Liver (tissue), 9 donors: Measurements from ENCODE around the gene TNFSF4. TPM values are rescaled to one million over a fixed set of nuclear protein-coding genes. Genes with fewer than 3 reads are reported as not detected.

Experiments
- DNase-seq: peaks from one replicate; pipeline ENCODE4 v3.0.0-alpha.2; 2017; ENCODE audit warnings: low spot score
- H3K27ac ChIP-seq, 2 donors: one replicate each; pipeline ENCODE4 v1.7.0; 2013; ENCODE audit warnings: inconsistent platforms in 2 of 2, low read length in 2 of 2, control low read depth in 1 of 2, low read depth in 1 of 2, mild to moderate bottlenecking in 1 of 2
- H3K27me3 ChIP-seq, 4 donors: one replicate each; pipeline versions ENCODE4 v1.6.1 to v1.7.0; 2013; ENCODE audit warnings: low read length in 3 of 4, inconsistent platforms in 1 of 4, mild to moderate bottlenecking in 1 of 4, moderate library complexity in 1 of 4; ENCODE audit not compliant: control insufficient read depth in 4 of 4, insufficient read depth in 4 of 4
- H3K36me3 ChIP-seq, 4 donors: one replicate each; pipeline versions ENCODE4 v1.6.1 to v1.7.0; 2013; ENCODE audit warnings: low read length in 3 of 4, mild to moderate bottlenecking in 3 of 4, low read depth in 1 of 4, moderate library complexity in 1 of 4; ENCODE audit not compliant: control insufficient read depth in 4 of 4, insufficient read depth in 3 of 4
- H3K4me1 ChIP-seq, 4 donors: one replicate each; pipeline versions ENCODE4 v1.6.1 to v1.7.0; 2013; ENCODE audit warnings: low read length in 3 of 4, mild to moderate bottlenecking in 3 of 4, moderate library complexity in 1 of 4; ENCODE audit not compliant: control insufficient read depth in 4 of 4, insufficient read depth in 4 of 4
- H3K4me3 ChIP-seq, 3 donors: one replicate each; pipeline versions ENCODE4 v1.6.1 to v1.7.0; 2013; ENCODE audit warnings: low read length in 3 of 3, control low read depth in 1 of 3, low read depth in 1 of 3, mild to moderate bottlenecking in 1 of 3
- H3K9ac ChIP-seq, 2 donors: one replicate each; pipeline ENCODE4 v1.7.0; 2013; ENCODE audit warnings: low read length in 2 of 2, mild to moderate bottlenecking in 2 of 2, moderate library complexity in 2 of 2, control low read depth in 1 of 2, low read depth in 1 of 2
- H3K9me3 ChIP-seq, 4 donors: one replicate each; pipeline versions ENCODE4 v1.6.1 to v1.7.0; 2013; ENCODE audit warnings: low read length in 3 of 4; ENCODE audit not compliant: control insufficient read depth in 4 of 4
- EGR1 ChIP-seq, 2 donors: IDR thresholded peaks; 2 replicates each; pipeline ENCODE4 v1.6.1; 2016 to 2018; ENCODE audit warnings: antibody characterized with exemption in 2 of 2, low read depth in 2 of 2
- HNF4A ChIP-seq, 2 donors: conservative IDR thresholded peaks; 2 replicates each; pipeline ENCODE4 v1.6.1; 2016; ENCODE audit warnings: antibody characterized with exemption in 2 of 2, mild to moderate bottlenecking in 2 of 2
- NR2F2 ChIP-seq: IDR thresholded peaks from 2 replicates; pipeline ENCODE4 v1.6.1; 2016; ENCODE audit warnings: antibody characterized with exemption
- RAD21 ChIP-seq, 2 donors: IDR thresholded peaks; 2 replicates each; pipeline ENCODE4 v1.6.1; 2016; ENCODE audit warnings: antibody characterized with exemption in 2 of 2, mild to moderate bottlenecking in 2 of 2
- SP1 ChIP-seq: IDR thresholded peaks from 2 replicates; pipeline ENCODE4 v1.6.1; 2018; ENCODE audit warnings: antibody characterized with exemption, mild to moderate bottlenecking
- WGBS: extraction: QIAGEN DNeasy Blood & Tissue Kit; methylation state at CpG from one replicate; pipeline ENCODE4 v1.1.7; 2013; 5-methylcytosine and 5-hydroxymethylcytosine counted together
- polyA plus RNA-seq, 2 donors: library from polyadenylated mRNA; stranded (reverse) in 1 of 2; unstranded in 1 of 2; fragments of 200-250 nt in 1 of 2; fragments of >200 nt in 1 of 2; fragmentation: Nextera tagmentation in 1 of 2; extraction: Ambion mirVana in 1 of 2; gene quantifications; one replicate each; pipeline versions ENCODE4 v1.2.1 to v1.2.3, GENCODE V29; 2013 to 2015
- total RNA-seq, 2 donors: library from RNA; depleted of rRNA; stranded (reverse); fragments of >200 nt; gene quantifications; one replicate each; pipeline ENCODE4 v1.2.3, GENCODE V29; 2014
- TF ChIP-seq, protein P1 (sequence below): IDR thresholded peaks from 2 replicates; pipeline ENCODE4 v1.6.1; 2016; ENCODE audit warnings: antibody characterized with exemption
- TF ChIP-seq, protein P2 (sequence below): IDR thresholded peaks from 2 replicates; pipeline ENCODE4 v1.6.1; 2016; ENCODE audit warnings: antibody characterized with exemption
- TF ChIP-seq, protein P3 (sequence below): IDR thresholded peaks from 2 replicates; pipeline ENCODE4 v1.6.1; 2016; ENCODE audit warnings: antibody characterized with exemption
- TF ChIP-seq, protein P4 (sequence below): IDR thresholded peaks from 2 replicates; pipeline ENCODE4 v1.6.1; 2016; ENCODE audit warnings: antibody characterized with exemption, mild to moderate bottlenecking
- donor health status: healthy.
- donor health status: healthy.
- donor health status: healthy.
- donor health status: healthy.
- donor health status: healthy.

TNFSF4 gene
- total and polyA plus RNA-seq, 4 donors: 0.18 to 2.1 (median 0.45) TPM

DNA sequence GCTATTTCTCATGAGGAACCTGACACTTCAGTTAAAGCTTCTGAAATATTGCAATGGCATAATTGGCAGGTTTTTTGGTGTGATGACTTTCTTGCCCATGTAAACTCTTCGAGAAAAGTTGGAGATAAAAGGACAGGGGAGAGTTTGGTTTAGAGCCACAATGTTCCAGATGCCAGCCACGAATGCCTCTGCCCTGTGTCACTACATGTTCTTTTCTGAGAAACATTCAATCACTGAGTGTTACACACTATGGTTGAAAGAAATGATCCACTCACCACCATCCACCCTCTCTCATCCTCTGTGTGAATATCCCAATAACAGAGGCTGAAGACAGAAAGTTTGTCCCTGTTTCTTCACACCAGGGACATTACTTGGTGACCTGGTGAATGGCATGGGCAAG, 66.4 kb downstream of the TNFSF4 start:
- TF ChIP-seq HNF4A (conservative IDR thresholded peaks at IDR 0.05) (no peak), SP1 (no peak), NR2F2 (no peak), RAD21 (IDR thresholded peaks at IDR 0.05) (no peak)
- TF ChIP-seq, protein P1, sequence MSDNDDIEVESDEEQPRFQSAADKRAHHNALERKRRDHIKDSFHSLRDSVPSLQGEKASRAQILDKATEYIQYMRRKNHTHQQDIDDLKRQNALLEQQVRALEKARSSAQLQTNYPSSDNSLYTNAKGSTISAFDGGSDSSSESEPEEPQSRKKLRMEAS: no peak
- no peak for DNase-seq
- 72% methylated on average over 2 of the region's 2 CpGs for WGBS
- Histone ChIP-seq H3K4me1 (no peaks in the 10 kb centered on the region), H3K9ac (no peak overlapping the region), H3K27ac (no peak overlapping the region), H3K27me3 (no peaks in the 10 kb centered on the region), H3K4me3 (no peak overlapping the region), H3K9me3 (peaks cover 0 to 1% (median 0%) of the 10 kb centered on the region in 4 donors), H3K36me3 (no peaks in the 10 kb centered on the region)

DNA sequence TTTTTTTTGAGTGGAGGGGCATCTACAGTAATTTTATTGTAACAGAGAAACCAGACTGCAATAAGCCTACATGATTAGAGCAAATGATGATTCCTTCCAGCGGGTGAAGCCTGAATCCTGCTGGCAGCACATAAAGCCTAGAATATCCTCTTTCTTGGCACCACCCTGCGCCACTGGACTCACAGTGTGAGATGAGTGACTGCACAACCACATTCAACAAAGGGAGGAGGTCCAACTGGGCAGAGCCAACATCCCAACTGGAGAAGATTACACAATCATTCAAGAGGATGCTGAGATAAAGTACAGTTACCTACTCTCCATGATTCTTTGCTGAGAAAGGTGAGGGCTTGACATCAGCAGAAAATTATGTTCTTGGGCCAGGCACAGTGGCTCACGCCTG, 67.4 kb downstream of the TNFSF4 start:
- no peak overlapping the region for H3K9ac ChIP-seq
- H3K27me3 ChIP-seq: no peaks in the 10 kb centered on the region
- WGBS: 96% methylated on average over 3 of the region's 3 CpGs

More for the DNA sequence above, 67.4 kb downstream of the TNFSF4 start:
- no peaks in the 10 kb centered on the region for H3K4me1 ChIP-seq
- TF ChIP-seq, protein P2, sequence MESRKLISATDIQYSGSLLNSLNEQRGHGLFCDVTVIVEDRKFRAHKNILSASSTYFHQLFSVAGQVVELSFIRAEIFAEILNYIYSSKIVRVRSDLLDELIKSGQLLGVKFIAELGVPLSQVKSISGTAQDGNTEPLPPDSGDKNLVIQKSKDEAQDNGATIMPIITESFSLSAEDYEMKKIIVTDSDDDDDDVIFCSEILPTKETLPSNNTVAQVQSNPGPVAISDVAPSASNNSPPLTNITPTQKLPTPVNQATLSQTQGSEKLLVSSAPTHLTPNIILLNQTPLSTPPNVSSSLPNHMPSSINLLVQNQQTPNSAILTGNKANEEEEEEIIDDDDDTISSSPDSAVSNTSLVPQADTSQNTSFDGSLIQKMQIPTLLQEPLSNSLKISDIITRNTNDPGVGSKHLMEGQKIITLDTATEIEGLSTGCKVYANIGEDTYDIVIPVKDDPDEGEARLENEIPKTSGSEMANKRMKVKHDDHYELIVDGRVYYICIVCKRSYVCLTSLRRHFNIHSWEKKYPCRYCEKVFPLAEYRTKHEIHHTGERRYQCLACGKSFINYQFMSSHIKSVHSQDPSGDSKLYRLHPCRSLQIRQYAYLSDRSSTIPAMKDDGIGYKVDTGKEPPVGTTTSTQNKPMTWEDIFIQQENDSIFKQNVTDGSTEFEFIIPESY: no peak
- TF ChIP-seq, protein P3, sequence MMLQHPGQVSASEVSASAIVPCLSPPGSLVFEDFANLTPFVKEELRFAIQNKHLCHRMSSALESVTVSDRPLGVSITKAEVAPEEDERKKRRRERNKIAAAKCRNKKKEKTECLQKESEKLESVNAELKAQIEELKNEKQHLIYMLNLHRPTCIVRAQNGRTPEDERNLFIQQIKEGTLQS: no peak
- TF ChIP-seq, protein P4, sequence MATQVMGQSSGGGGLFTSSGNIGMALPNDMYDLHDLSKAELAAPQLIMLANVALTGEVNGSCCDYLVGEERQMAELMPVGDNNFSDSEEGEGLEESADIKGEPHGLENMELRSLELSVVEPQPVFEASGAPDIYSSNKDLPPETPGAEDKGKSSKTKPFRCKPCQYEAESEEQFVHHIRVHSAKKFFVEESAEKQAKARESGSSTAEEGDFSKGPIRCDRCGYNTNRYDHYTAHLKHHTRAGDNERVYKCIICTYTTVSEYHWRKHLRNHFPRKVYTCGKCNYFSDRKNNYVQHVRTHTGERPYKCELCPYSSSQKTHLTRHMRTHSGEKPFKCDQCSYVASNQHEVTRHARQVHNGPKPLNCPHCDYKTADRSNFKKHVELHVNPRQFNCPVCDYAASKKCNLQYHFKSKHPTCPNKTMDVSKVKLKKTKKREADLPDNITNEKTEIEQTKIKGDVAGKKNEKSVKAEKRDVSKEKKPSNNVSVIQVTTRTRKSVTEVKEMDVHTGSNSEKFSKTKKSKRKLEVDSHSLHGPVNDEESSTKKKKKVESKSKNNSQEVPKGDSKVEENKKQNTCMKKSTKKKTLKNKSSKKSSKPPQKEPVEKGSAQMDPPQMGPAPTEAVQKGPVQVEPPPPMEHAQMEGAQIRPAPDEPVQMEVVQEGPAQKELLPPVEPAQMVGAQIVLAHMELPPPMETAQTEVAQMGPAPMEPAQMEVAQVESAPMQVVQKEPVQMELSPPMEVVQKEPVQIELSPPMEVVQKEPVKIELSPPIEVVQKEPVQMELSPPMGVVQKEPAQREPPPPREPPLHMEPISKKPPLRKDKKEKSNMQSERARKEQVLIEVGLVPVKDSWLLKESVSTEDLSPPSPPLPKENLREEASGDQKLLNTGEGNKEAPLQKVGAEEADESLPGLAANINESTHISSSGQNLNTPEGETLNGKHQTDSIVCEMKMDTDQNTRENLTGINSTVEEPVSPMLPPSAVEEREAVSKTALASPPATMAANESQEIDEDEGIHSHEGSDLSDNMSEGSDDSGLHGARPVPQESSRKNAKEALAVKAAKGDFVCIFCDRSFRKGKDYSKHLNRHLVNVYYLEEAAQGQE: no peak
- TF ChIP-seq EGR1 (IDR thresholded peaks at IDR 0.05; ENCODE audit: low read depth in 2 of 2) (no peak), SP1 (no peak)
- no peaks in the 10 kb centered on the region for H3K9me3 ChIP-seq
- H3K36me3 ChIP-seq: no peaks in the 10 kb centered on the region
- H3K4me3 ChIP-seq: no peak overlapping the region
- DNase-seq: no peak
- no peak overlapping the region for H3K27ac ChIP-seq
